ENCODE data around the gene CTIF.
"Not testable (repeated sequence)": the region's sequence is repeated elsewhere in the genome, so short reads cannot be mapped to it uniquely, and the experiment has no call there.

CTIF gene

DNA sequence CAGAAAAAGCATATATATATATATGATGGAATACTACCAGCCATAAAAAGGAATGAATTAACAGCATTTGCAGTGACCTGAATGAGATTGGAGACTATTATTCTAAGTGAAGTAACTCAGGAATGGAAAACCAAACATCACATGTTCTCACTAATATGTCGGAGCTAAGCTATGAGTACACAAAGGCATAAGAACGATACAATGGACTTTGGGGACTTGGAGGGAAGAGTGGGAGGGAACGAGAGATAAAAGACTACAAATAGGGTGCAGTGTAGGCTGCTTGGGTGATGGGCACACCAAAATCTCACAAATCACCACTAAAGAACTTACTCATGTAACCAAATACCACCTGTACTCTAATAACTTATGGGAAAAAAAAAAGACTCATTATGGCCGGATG, 26.3 kb upstream of the CTIF start:
- not testable (repeated sequence) for H3K4me1 ChIP-seq (ENCODE audit: control insufficient read depth, insufficient read depth, low read length, poor library complexity, severe bottlenecking); H3K27ac ChIP-seq (ENCODE audit: insufficient read depth, low read length, poor library complexity, severe bottlenecking); H3K9me3 ChIP-seq (ENCODE audit: control insufficient read depth, low read length); H3K36me3 ChIP-seq (ENCODE audit: control insufficient read depth, insufficient read depth, low read length); H3K4me3 ChIP-seq (ENCODE audit: insufficient read depth, low read depth, low read length, poor library complexity, severe bottlenecking); H3K27me3 ChIP-seq (replicated peaks; ENCODE audit: control insufficient read depth, insufficient read depth, low read length, poor library complexity, severe bottlenecking); DNase-seq

DNA sequence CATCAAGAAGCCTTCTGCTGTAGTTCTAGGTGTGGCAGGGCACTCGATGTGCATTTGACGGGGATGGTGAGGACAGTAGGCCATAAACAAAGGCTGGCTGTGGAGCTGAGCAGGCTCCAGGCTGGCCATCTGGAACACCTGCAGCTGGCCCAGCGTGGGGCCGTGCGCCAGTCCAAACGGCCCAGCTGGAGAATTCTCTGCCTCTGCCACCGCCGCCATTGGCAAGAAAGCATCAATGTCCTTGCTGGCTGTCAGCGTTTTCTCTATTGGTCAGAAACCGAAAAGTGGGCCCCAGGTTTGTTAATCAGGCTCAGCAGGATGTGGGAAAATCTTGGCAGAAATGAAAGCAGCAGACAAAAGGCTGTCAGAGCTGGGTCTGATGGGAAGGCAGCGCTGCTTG, 24.0 kb upstream of the CTIF start:
- H3K4me1 ChIP-seq (ENCODE audit: control insufficient read depth, insufficient read depth, low read length, poor library complexity, severe bottlenecking) = no peaks in the 10 kb centered on the region
- H3K9me3 ChIP-seq (ENCODE audit: control insufficient read depth, low read length) = no peaks in the 10 kb centered on the region
- no peak for DNase-seq
- H3K27me3 ChIP-seq (replicated peaks; ENCODE audit: control insufficient read depth, insufficient read depth, low read length, poor library complexity, severe bottlenecking) = peaks cover 9% of the 10 kb centered on the region
- no peak overlapping the region for H3K4me3 ChIP-seq (ENCODE audit: insufficient read depth, low read depth, low read length, poor library complexity, severe bottlenecking)
- H3K27ac ChIP-seq (ENCODE audit: insufficient read depth, low read length, poor library complexity, severe bottlenecking) = no peak overlapping the region
- no peaks in the 10 kb centered on the region for H3K36me3 ChIP-seq (ENCODE audit: control insufficient read depth, insufficient read depth, low read length)

DNA sequence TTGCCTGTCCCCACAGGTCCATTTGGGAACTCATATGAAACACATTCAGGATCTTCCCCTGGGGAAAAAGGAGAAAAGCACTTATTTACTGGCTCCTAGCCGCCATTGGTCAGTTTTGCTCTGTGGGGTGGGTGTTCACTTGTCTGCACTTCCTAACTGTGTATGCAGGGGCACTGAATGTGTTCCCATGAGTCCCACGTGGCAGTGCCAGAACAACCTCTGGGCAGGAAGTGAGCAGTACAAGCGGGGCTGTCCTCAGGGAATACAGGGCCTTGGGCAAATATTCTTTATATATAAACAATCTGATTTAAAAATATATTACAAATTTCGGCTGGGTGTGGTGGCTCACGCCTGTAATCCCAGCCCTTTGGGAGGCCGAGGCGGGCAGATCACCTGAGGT, 21.8 kb upstream of the CTIF start:
- H3K4me3 ChIP-seq (ENCODE audit: insufficient read depth, low read depth, low read length, poor library complexity, severe bottlenecking) = no peak overlapping the region
- no peaks in the 10 kb centered on the region for H3K4me1 ChIP-seq (ENCODE audit: control insufficient read depth, insufficient read depth, low read length, poor library complexity, severe bottlenecking)
- no peaks in the 10 kb centered on the region for H3K9me3 ChIP-seq (ENCODE audit: control insufficient read depth, low read length)
- peaks cover 9% of the 10 kb centered on the region for H3K27me3 ChIP-seq (replicated peaks; ENCODE audit: control insufficient read depth, insufficient read depth, low read length, poor library complexity, severe bottlenecking)
- H3K36me3 ChIP-seq (ENCODE audit: control insufficient read depth, insufficient read depth, low read length) = no peaks in the 10 kb centered on the region
- no peak overlapping the region for H3K27ac ChIP-seq (ENCODE audit: insufficient read depth, low read length, poor library complexity, severe bottlenecking)
- no peak for DNase-seq

DNA sequence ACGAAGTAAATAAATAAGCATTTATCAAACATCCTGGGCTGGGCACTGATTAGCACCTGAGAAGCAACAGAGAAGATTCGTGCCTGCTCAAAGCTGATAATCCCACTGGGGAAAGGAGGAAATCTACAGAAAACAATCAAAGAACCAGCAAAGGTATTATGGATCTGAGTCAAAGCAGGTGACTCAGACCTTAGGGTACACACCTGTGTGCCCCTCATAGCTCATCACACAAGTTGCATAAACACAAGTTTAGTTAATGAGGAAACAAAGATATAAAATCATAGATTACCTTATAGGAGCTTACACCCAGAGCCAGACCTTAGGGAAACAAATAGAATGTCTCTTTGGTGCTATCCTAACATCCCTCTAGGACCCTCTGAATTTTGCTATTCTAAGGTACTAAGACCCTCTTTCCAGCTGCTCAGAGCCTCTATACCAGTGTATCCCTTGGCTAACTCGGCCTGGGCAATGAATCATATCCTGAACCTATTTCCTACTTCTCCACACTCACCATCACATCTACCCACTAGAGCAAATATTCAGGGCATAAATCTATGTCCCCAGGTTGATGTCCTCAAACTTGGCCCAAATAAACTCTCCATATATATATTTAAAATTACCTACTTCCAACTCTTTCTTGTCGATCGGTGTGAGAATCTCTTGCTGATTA, 19.3 kb upstream of the CTIF start:
- Histone ChIP-seq H3K9me3 (ENCODE audit: control insufficient read depth, low read length) (no peaks in the 10 kb centered on the region), H3K4me3 (ENCODE audit: insufficient read depth, low read depth, low read length, poor library complexity, severe bottlenecking) (no peak overlapping the region), H3K27ac (ENCODE audit: insufficient read depth, low read length, poor library complexity, severe bottlenecking) (no peak overlapping the region), H3K36me3 (ENCODE audit: control insufficient read depth, insufficient read depth, low read length) (no peaks in the 10 kb centered on the region), H3K27me3 (replicated peaks; ENCODE audit: control insufficient read depth, insufficient read depth, low read length, poor library complexity, severe bottlenecking) (peaks cover 5% of the 10 kb centered on the region), H3K4me1 (ENCODE audit: control insufficient read depth, insufficient read depth, low read length, poor library complexity, severe bottlenecking) (no peaks in the 10 kb centered on the region)
- no peak for DNase-seq

DNA sequence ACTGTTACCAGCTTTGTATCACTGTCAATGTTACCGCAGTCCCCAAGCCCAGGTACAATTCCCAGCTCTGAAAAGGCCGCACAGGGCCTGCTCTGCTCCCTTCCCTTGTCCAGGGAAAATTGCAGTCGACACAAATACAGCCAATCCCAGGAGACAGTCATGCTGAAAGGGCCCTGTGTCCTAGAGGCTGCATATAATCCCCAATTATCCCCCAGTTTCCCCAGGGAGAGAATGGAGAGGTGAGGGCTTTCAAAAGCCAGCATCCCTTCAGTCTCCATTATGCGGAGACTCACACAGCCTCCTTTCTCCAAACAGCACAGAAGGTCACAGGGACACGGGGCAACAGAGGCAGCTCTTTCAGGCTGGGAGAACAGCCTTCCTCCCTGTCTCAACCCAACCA, 17.1 kb upstream of the CTIF start:
- H3K4me1 ChIP-seq (ENCODE audit: control insufficient read depth, insufficient read depth, low read length, poor library complexity, severe bottlenecking) = no peaks in the 10 kb centered on the region
- H3K4me3 ChIP-seq (ENCODE audit: insufficient read depth, low read depth, low read length, poor library complexity, severe bottlenecking) = no peak overlapping the region
- no peaks in the 10 kb centered on the region for H3K27me3 ChIP-seq (replicated peaks; ENCODE audit: control insufficient read depth, insufficient read depth, low read length, poor library complexity, severe bottlenecking)
- DNase-seq = no peak
- no peaks in the 10 kb centered on the region for H3K9me3 ChIP-seq (ENCODE audit: control insufficient read depth, low read length)
- H3K27ac ChIP-seq (ENCODE audit: insufficient read depth, low read length, poor library complexity, severe bottlenecking) = no peak overlapping the region
- no peaks in the 10 kb centered on the region for H3K36me3 ChIP-seq (ENCODE audit: control insufficient read depth, insufficient read depth, low read length)

DNA sequence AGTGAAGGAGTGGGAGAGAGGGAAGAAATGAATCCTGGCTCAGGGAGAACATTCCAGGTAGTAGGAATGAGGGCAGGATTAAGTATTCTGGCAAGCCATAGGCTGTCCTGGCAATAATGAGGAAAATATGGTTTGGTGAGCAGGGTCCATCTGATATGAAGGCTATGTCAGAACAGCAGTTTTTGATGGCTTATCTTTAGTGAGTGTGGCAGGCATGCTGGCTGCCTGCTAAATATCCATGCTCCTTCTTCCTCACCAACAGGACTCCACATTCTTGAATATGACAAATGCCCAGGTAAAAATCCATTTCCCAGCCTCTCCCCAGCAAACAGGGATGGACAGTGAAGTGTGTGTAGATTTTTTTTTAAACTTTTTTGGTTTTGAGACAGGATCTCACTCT, 13.2 kb upstream of the CTIF start:
- Histone ChIP-seq H3K27ac (ENCODE audit: insufficient read depth, low read length, poor library complexity, severe bottlenecking) (no peak overlapping the region), H3K36me3 (ENCODE audit: control insufficient read depth, insufficient read depth, low read length) (no peaks in the 10 kb centered on the region)
- no peak for DNase-seq

DNA sequence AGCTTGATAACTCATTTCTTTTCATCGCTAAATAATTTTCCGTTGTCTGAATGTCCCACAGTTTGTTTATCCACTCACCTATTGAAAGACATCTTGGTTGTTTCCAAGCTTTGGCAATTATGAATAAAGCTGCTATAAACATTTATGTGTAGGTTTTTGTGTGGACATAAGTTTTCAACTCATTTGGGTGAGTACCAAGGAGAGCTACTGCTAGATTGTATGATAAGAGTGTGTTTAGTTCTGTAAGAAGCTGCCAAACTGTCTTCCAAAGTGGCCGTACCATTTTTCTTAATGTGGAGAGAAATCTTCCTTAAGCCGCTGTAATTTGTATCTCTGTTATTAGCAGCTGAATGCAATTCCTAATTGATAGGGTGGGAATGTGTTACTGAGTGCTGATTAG, 11.4 kb upstream of the CTIF start:
- H3K27me3 ChIP-seq (replicated peaks; ENCODE audit: control insufficient read depth, insufficient read depth, low read length, poor library complexity, severe bottlenecking) = no peaks in the 10 kb centered on the region
- DNase-seq = no peak
- no peak overlapping the region for H3K27ac ChIP-seq (ENCODE audit: insufficient read depth, low read length, poor library complexity, severe bottlenecking)
- H3K4me3 ChIP-seq (ENCODE audit: insufficient read depth, low read depth, low read length, poor library complexity, severe bottlenecking) = no peak overlapping the region
- no peaks in the 10 kb centered on the region for H3K9me3 ChIP-seq (ENCODE audit: control insufficient read depth, low read length)
- no peaks in the 10 kb centered on the region for H3K36me3 ChIP-seq (ENCODE audit: control insufficient read depth, insufficient read depth, low read length)
- H3K4me1 ChIP-seq (ENCODE audit: control insufficient read depth, insufficient read depth, low read length, poor library complexity, severe bottlenecking) = no peaks in the 10 kb centered on the region

More for the DNA sequence above, 13.2 kb upstream of the CTIF start:
- Histone ChIP-seq H3K27me3 (replicated peaks; ENCODE audit: control insufficient read depth, insufficient read depth, low read length, poor library complexity, severe bottlenecking) (no peaks in the 10 kb centered on the region), H3K4me1 (ENCODE audit: control insufficient read depth, insufficient read depth, low read length, poor library complexity, severe bottlenecking) (no peaks in the 10 kb centered on the region), H3K9me3 (ENCODE audit: control insufficient read depth, low read length) (no peaks in the 10 kb centered on the region), H3K4me3 (ENCODE audit: insufficient read depth, low read depth, low read length, poor library complexity, severe bottlenecking) (no peak overlapping the region)

DNA sequence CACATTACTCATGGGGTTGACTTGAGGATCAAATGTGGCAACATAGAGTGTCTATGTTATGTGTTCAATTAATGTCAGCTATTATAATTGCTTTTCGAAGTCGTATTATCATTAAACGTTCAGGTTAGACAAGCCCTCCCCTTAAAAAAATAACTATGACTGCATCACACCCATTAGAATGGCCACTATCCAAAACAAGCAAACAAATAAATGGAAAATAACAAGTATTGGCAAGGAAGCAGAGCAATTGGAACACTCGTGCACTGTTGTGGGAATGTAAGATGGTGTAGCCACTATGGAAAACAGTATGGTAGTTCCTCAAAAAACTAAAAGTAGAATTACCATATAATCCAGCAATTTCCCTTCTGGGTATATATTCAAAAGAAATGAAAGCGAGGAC, 10.0 kb upstream of the CTIF start:
- no peaks in the 10 kb centered on the region for H3K4me1 ChIP-seq (ENCODE audit: control insufficient read depth, insufficient read depth, low read length, poor library complexity, severe bottlenecking)
- H3K36me3 ChIP-seq (ENCODE audit: control insufficient read depth, insufficient read depth, low read length) = no peaks in the 10 kb centered on the region
- no peaks in the 10 kb centered on the region for H3K27me3 ChIP-seq (replicated peaks; ENCODE audit: control insufficient read depth, insufficient read depth, low read length, poor library complexity, severe bottlenecking)
- DNase-seq = no peak
- H3K4me3 ChIP-seq (ENCODE audit: insufficient read depth, low read depth, low read length, poor library complexity, severe bottlenecking) = no peak overlapping the region
- no peaks in the 10 kb centered on the region for H3K9me3 ChIP-seq (ENCODE audit: control insufficient read depth, low read length)
- H3K27ac ChIP-seq (ENCODE audit: insufficient read depth, low read length, poor library complexity, severe bottlenecking) = no peak overlapping the region

DNA sequence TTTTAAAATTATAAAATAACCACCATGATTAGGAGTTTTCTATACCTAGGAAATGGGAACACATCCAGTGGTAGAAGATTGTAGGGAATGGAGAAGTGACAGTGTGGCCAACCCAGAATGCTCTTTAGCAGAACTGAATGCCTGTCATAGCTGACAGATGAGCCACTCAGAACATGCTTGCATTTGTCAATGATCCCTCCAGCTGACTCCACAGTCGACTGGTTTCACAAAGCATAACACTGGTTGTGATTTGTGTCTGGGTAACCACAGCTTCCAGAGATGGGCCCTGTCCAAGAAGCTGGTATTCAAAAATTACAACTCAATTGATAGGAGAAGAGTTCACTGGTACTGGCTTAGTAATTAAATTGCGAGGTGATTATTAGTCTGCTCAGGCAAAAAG, 9.0 kb upstream of the CTIF start:
- Histone ChIP-seq H3K4me1 (ENCODE audit: control insufficient read depth, insufficient read depth, low read length, poor library complexity, severe bottlenecking) (no peaks in the 10 kb centered on the region), H3K27ac (ENCODE audit: insufficient read depth, low read length, poor library complexity, severe bottlenecking) (no peak overlapping the region), H3K9me3 (ENCODE audit: control insufficient read depth, low read length) (no peaks in the 10 kb centered on the region), H3K4me3 (ENCODE audit: insufficient read depth, low read depth, low read length, poor library complexity, severe bottlenecking) (no peak overlapping the region), H3K27me3 (replicated peaks; ENCODE audit: control insufficient read depth, insufficient read depth, low read length, poor library complexity, severe bottlenecking) (no peaks in the 10 kb centered on the region), H3K36me3 (ENCODE audit: control insufficient read depth, insufficient read depth, low read length) (no peaks in the 10 kb centered on the region)
- no peak for DNase-seq

DNA sequence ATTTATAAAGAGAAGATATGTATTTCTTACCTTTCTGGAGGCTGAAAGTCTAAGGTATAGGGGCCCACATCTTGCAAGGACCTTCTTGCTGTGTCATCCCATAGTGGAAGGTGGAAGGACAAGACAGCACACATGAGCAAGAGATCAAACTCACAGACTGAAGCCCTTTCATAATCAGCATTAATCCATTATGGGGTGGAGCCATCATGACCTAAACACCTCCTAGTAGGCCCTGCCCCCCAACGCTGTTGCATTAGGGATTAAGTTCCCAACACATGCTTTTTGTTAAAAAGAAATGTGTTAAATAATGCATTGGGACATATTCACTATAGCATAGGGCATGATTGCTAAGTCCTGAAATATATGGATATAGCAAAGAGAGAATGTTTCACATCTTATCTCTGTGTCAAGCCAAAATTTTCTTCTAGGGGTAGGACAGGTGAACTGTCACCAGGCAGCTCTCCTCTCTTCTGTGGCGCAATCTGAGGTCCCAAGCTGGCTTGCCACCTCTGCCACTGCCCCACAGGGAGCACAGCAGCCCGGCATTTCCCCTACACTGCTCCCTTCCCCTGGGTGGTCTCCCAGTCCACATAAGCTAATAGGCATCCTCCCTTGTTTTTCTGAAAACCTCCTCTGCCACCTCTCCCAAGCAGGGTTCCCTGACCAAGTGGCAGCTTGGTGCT, 8.3 kb upstream of the CTIF start:
- Histone ChIP-seq H3K9me3 (ENCODE audit: control insufficient read depth, low read length) (no peaks in the 10 kb centered on the region), H3K4me3 (ENCODE audit: insufficient read depth, low read depth, low read length, poor library complexity, severe bottlenecking) (no peak overlapping the region), H3K4me1 (ENCODE audit: control insufficient read depth, insufficient read depth, low read length, poor library complexity, severe bottlenecking) (no peaks in the 10 kb centered on the region), H3K27me3 (replicated peaks; ENCODE audit: control insufficient read depth, insufficient read depth, low read length, poor library complexity, severe bottlenecking) (no peaks in the 10 kb centered on the region), H3K36me3 (ENCODE audit: control insufficient read depth, insufficient read depth, low read length) (no peaks in the 10 kb centered on the region), H3K27ac (ENCODE audit: insufficient read depth, low read length, poor library complexity, severe bottlenecking) (no peak overlapping the region)
- DNase-seq = no peak

All from effector memory CD4-positive, alpha-beta T cell (primary cell).